ENCODE measurements around the gene NECTIN1. TPM values are rescaled to one million over a fixed set of nuclear protein-coding genes. Genes with fewer than 3 reads are reported as not detected.

Gene NECTIN1
- total RNA-seq, 2 donors from 2014 or later = 29.3 to 45.3 TPM

DNA sequence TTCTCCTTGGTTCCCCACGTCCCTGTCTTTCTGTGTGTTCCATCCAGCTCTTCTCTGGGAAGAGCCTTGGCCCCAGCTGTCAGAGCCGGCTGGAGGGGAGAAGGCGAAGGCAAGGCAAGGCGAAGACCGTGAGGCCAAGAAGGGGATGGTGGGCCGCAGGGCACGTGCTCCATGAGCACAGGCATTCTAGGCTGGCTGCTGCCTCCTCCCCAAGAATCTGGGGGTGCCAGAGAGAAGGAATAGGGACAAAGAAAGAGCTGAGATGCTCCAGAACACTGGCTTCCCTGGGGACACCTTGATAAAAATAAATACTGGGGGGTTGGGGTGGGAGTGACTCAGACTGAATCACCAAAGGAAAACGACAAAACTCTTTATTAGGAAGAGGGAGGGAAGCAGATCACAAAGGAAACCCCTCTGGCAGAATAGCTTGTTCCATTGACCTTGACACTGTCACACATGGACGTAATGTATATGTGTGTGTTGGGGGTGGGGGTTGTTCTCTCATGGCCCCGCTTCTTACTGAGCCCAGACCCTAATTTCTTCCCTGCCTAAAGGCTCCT lies 52.5 kb downstream of the NECTIN1 start:
- Mint-ChIP-seq H3K27me3 (ENCODE audit: insufficient read depth) (no peaks in the 10 kb centered on the region), H3K9me3 (peaks cover 25% of the 10 kb centered on the region), H3K27ac (no peak overlapping the region), H3K4me3 (no peak overlapping the region), H3K36me3 (ENCODE audit: low read depth) (peaks cover 65% of the 10 kb centered on the region), H3K4me1 (peaks cover 5% of the 10 kb centered on the region)
- Histone ChIP-seq H3K27me3 (ENCODE audit: control insufficient read depth, insufficient read depth, low read length, poor library complexity, severe bottlenecking) (no peaks in the 10 kb centered on the region), H3K4me3 (ENCODE audit: low read length) (no peak overlapping the region), H3K4me1 (ENCODE audit: control insufficient read depth, insufficient read depth, low read length) (no peaks in the 10 kb centered on the region), H3K27ac (ENCODE audit: low read depth, low read length) (no peak overlapping the region), H3K9me3 (ENCODE audit: control insufficient read depth, low read length) (peaks cover 12% of the 10 kb centered on the region), H3K36me3 (ENCODE audit: control insufficient read depth, insufficient read depth, low read length) (peaks cover 25% of the 10 kb centered on the region), H3K9ac (ENCODE audit: extremely low read depth, low read length, poor library complexity, severe bottlenecking) (no peak overlapping the region)
- TF ChIP-seq, protein P1, sequence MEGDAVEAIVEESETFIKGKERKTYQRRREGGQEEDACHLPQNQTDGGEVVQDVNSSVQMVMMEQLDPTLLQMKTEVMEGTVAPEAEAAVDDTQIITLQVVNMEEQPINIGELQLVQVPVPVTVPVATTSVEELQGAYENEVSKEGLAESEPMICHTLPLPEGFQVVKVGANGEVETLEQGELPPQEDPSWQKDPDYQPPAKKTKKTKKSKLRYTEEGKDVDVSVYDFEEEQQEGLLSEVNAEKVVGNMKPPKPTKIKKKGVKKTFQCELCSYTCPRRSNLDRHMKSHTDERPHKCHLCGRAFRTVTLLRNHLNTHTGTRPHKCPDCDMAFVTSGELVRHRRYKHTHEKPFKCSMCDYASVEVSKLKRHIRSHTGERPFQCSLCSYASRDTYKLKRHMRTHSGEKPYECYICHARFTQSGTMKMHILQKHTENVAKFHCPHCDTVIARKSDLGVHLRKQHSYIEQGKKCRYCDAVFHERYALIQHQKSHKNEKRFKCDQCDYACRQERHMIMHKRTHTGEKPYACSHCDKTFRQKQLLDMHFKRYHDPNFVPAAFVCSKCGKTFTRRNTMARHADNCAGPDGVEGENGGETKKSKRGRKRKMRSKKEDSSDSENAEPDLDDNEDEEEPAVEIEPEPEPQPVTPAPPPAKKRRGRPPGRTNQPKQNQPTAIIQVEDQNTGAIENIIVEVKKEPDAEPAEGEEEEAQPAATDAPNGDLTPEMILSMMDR (conservative IDR thresholded peaks at IDR 0.05) = no peak
- 92 to 93% methylated on average over 3 to 10 of the region's 10 CpGs for WGBS, 2 experiments (ENCODE audit: insufficient coverage in 1 of 2, insufficient read length in 1 of 2)
- no peak for DNase-seq

DNA sequence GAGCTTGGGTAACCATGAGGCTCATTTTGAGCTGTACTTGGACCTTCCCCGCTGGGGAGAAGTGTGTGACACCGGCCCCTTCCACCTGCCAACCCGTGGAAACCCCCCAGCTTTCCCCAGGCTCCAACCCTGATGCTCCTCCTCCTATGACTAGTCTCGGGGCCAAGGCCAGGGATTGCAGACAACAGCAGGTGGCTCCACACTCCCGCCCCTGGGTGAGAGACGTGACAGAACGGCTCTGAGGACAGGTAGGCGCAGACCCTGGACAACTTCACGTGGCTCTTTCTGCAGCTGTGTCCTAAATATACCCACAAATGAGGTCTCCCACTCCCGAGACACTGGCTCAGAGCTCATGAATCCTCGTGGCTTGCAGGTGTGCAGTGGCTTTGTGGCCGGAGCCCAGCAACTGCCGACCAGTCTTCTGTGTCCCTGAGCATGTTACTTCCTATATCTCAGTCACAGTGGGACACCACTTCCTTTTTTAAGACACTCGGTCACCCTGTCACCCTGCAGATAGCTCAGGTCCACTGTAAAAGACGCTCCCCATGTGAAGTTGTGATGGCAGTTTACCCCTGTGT lies 55.2 kb downstream of the NECTIN1 start:
- TF ChIP-seq, protein P1 (conservative IDR thresholded peaks at IDR 0.05) = peak; percentile 40
- DNase-seq = peak; percentile 76
- H3K27me3 ChIP-seq (ENCODE audit: control insufficient read depth, insufficient read depth, low read length, poor library complexity, severe bottlenecking) = no peaks in the 10 kb centered on the region
- H3K9ac ChIP-seq (ENCODE audit: extremely low read depth, low read length, poor library complexity, severe bottlenecking) = no peak overlapping the region
- H3K9me3 ChIP-seq (ENCODE audit: control insufficient read depth, low read length) = peaks cover 12% of the 10 kb centered on the region
- WGBS, 2 experiments (ENCODE audit: insufficient coverage in 1 of 2, insufficient read length in 1 of 2) = 75 to 81% methylated on average over 10 to 15 of the region's 15 CpGs
- H3K27ac ChIP-seq (ENCODE audit: low read depth, low read length) = no peak overlapping the region
- Mint-ChIP-seq H3K9me3 (peaks cover 23% of the 10 kb centered on the region), H3K27ac (peak overlapping the region; percentile 55), H3K27me3 (ENCODE audit: insufficient read depth) (no peaks in the 10 kb centered on the region), H3K4me3 (no peak overlapping the region), H3K4me1 (peaks cover 5% of the 10 kb centered on the region), H3K36me3 (ENCODE audit: low read depth) (peaks cover 68% of the 10 kb centered on the region)
- peaks cover 25% of the 10 kb centered on the region for H3K36me3 ChIP-seq (ENCODE audit: control insufficient read depth, insufficient read depth, low read length)
- H3K4me1 ChIP-seq (ENCODE audit: control insufficient read depth, insufficient read depth, low read length) = no peaks in the 10 kb centered on the region
- no peak overlapping the region for H3K4me3 ChIP-seq (ENCODE audit: low read length)

DNA sequence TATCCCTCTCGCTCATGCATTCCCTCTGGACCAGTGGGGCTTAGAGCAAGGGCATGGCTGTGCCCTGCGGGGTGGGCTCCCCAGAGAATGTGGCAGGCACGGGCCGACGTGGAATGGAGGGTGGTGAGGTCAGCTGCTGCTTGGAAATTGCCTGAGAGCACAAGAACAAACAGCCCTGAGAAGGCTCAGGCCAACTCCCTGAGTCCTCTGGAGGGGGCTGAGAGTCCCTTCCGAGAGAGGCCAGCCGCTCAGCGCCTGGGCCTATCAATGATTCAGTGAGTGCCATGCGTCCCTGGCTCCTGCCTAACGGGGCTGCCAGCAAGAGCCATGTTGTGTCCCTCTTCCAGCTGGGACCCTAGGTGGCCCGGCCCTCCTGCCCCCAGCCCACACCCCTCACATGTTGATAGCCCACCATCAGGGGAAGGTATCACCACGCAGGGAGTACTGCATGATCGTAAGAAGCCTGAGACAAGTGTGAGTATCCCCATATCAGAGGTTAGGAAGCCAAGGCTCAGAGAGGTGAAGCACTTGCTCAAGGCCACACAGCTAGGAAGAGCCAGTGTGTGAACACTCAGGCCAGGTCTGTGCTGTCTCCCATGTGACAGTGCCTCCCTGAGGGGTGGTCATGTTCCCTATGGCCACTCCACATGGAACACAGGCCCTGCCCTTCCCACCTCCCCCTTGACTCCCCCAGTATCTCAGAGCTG lies 55.8 kb downstream of the NECTIN1 start:
- Mint-ChIP-seq H3K36me3 (ENCODE audit: low read depth) (peaks cover 63% of the 10 kb centered on the region), H3K27me3 (ENCODE audit: insufficient read depth) (no peaks in the 10 kb centered on the region), H3K27ac (peak overlapping the region; percentile 55), H3K4me1 (peaks cover 5% of the 10 kb centered on the region), H3K9me3 (peaks cover 16% of the 10 kb centered on the region), H3K4me3 (no peak overlapping the region)
- Histone ChIP-seq H3K4me1 (ENCODE audit: control insufficient read depth, insufficient read depth, low read length) (no peaks in the 10 kb centered on the region), H3K36me3 (ENCODE audit: control insufficient read depth, insufficient read depth, low read length) (peaks cover 22% of the 10 kb centered on the region), H3K27ac (ENCODE audit: low read depth, low read length) (no peak overlapping the region), H3K4me3 (ENCODE audit: low read length) (no peak overlapping the region), H3K27me3 (ENCODE audit: control insufficient read depth, insufficient read depth, low read length, poor library complexity, severe bottlenecking) (no peaks in the 10 kb centered on the region), H3K9ac (ENCODE audit: extremely low read depth, low read length, poor library complexity, severe bottlenecking) (no peak overlapping the region), H3K9me3 (ENCODE audit: control insufficient read depth, low read length) (peaks cover 11% of the 10 kb centered on the region)
- no peak for DNase-seq
- WGBS, 2 experiments (ENCODE audit: insufficient coverage in 1 of 2, insufficient read length in 1 of 2) = 92 to 95% methylated on average over 10 to 13 of the region's 13 CpGs
- TF ChIP-seq, protein P1 (conservative IDR thresholded peaks at IDR 0.05) = no peak

Data from endodermal cell (in vitro differentiated cells).